HEK293 (cell line): ENCODE data around the gene KCNQ1.

Source experiments
- CTCF ChIA-PET: fragments of 350-600 bp; formaldehyde crosslinking; extraction: SDS; loops from one replicate; lab custom pipeline; 2021; ENCODE audit warnings: antibody characterized with exemption; lab: Yijun Ruan, JAX
- POLR2A ChIA-PET: fragments of 300-600 bp; formaldehyde crosslinking; extraction: SDS; loops from one replicate; lab custom pipeline; 2020; ENCODE audit warnings: antibody characterized with exemption, inconsistent platforms; lab: Yijun Ruan, JAX
- H3K27ac ChIP-seq: fragments of 200-500 bp; sonication (Bioruptor generic); 2 replicates; pipeline ENCODE4 v1.5.1; 2014; ENCODE audit warnings: low read depth, low read length, control low read depth, inconsistent platforms; ENCODE audit errors: extremely low read depth
- H3K36me3 ChIP-seq, 2 experiments: fragments of 200-500 bp in 1 of 2; sonication (Bioruptor generic) in 1 of 2; 1 replicate in 1 of 2; 2 replicates in 1 of 2; pipeline ENCODE4 v1.5.1; 2014 to 2017; ENCODE audit warnings: inconsistent platforms in 2 of 2, low read length in 2 of 2; ENCODE audit not compliant: control insufficient read depth in 2 of 2, insufficient read depth in 1 of 2
- H3K4me1 ChIP-seq: fragments of 200-500 bp; sonication (Bioruptor generic); 2 replicates; pipeline ENCODE4 v1.5.1; 2014; ENCODE audit warnings: mild to moderate bottlenecking, low read length, inconsistent platforms; ENCODE audit not compliant: control insufficient read depth, insufficient read depth
- H3K4me3 ChIP-seq: 2 replicates; pipeline ENCODE4 v1.5.1; 2011; ENCODE audit warnings: low read depth, mild to moderate bottlenecking, control low read depth, low read length, moderate library complexity
- H3K9me3 ChIP-seq: fragments of 200-500 bp; sonication (Bioruptor generic); 2 replicates; pipeline ENCODE4 v1.5.1; 2014; ENCODE audit warnings: low read depth, low read length, inconsistent platforms; ENCODE audit not compliant: control insufficient read depth, insufficient read depth
- GFI1B ChIP-seq: fragments of 450-650 bp; formaldehyde crosslinking; IDR thresholded peaks from 2 replicates; pipeline ENCODE4 v1.5.1; 2016; ENCODE audit warnings: missing biosample characterization, missing genetic modification characterization
- GLI2 ChIP-seq: fragments of 450-650 bp; formaldehyde crosslinking; IDR thresholded peaks from 2 replicates; pipeline ENCODE4; 2017; ENCODE audit warnings: missing biosample characterization, missing genetic modification characterization, low read depth, borderline replicate concordance
- GLIS2 ChIP-seq: fragments of 450-650 bp; formaldehyde crosslinking; IDR thresholded peaks from 2 replicates; pipeline ENCODE4 v1.5.1; 2016; ENCODE audit warnings: missing biosample characterization, missing genetic modification characterization
- HOXA7 ChIP-seq: sonication (generic); formaldehyde crosslinking; IDR thresholded peaks from 2 replicates; pipeline ENCODE4 v1.8.1; 2022; ENCODE audit warnings: missing genetic modification reagents, borderline replicate concordance
- SP2 ChIP-seq: fragments of 450-650 bp; formaldehyde crosslinking; IDR thresholded peaks from 2 replicates; pipeline ENCODE4 v1.5.1; 2016; ENCODE audit warnings: missing biosample characterization, missing genetic modification characterization
- YY2 ChIP-seq: fragments of 450-650 bp; formaldehyde crosslinking; IDR thresholded peaks from 2 replicates; pipeline ENCODE4 v1.5.1; 2016; ENCODE audit warnings: missing biosample characterization, missing genetic modification characterization
- ZBTB20 ChIP-seq: fragments of 450-650 bp; formaldehyde crosslinking; IDR thresholded peaks from 2 replicates; pipeline ENCODE4 v1.5.1; 2016; ENCODE audit warnings: missing biosample characterization, missing genetic modification characterization
- ZBTB21 ChIP-seq: fragments of 450-650 bp; formaldehyde crosslinking; IDR thresholded peaks from 2 replicates; pipeline ENCODE4 v1.5.1; 2017; ENCODE audit warnings: missing biosample characterization, missing genetic modification characterization
- ZNF184 ChIP-seq: fragments of 450-650 bp; IDR thresholded peaks from 2 replicates; pipeline ENCODE4 v1.5.1; 2018; ENCODE audit warnings: missing biosample characterization, mild to moderate bottlenecking, missing genetic modification characterization
- ZNF266 ChIP-seq: fragments of 450-650 bp; formaldehyde crosslinking; IDR thresholded peaks from 2 replicates; pipeline ENCODE4 v1.5.1; 2016; ENCODE audit warnings: missing biosample characterization, missing genetic modification characterization, low read depth
- ZNF394 ChIP-seq: fragments of 450-650 bp; formaldehyde crosslinking; IDR thresholded peaks from 2 replicates; pipeline ENCODE4 v1.5.1; 2016; ENCODE audit warnings: missing biosample characterization, missing genetic modification characterization, mild to moderate bottlenecking, moderate library complexity, borderline replicate concordance
- ZNF426 ChIP-seq: fragments of 450-650 bp; formaldehyde crosslinking; IDR thresholded peaks from 2 replicates; pipeline ENCODE4 v1.5.1; 2017; ENCODE audit warnings: missing biosample characterization, missing genetic modification characterization, mild to moderate bottlenecking, inconsistent platforms, moderate library complexity
- ZNF664 ChIP-seq: fragments of 450-650 bp; formaldehyde crosslinking; IDR thresholded peaks from 2 replicates; pipeline ENCODE4 v1.5.1; 2016; ENCODE audit warnings: missing biosample characterization, missing genetic modification characterization
- ZNF792 ChIP-seq: fragments of 450-650 bp; formaldehyde crosslinking; IDR thresholded peaks from 2 replicates; pipeline ENCODE4 v1.5.1; 2016; ENCODE audit warnings: missing biosample characterization, missing genetic modification characterization
- ZSCAN16 ChIP-seq: fragments of 450-650 bp; formaldehyde crosslinking; IDR thresholded peaks from 2 replicates; pipeline ENCODE4 v1.5.1; 2016; ENCODE audit warnings: missing biosample characterization, missing genetic modification characterization
- TF ChIP-seq, protein P1 (sequence below): fragments of 450-650 bp; formaldehyde crosslinking; IDR thresholded peaks from 2 replicates; pipeline ENCODE4 v1.5.1; 2016; ENCODE audit warnings: missing biosample characterization, missing genetic modification characterization
- TF ChIP-seq, protein P2 (sequence below): fragments of 450-650 bp; formaldehyde crosslinking; IDR thresholded peaks from 2 replicates; pipeline ENCODE4 v1.5.1; 2017; ENCODE audit warnings: missing biosample characterization, missing genetic modification characterization
- TF ChIP-seq, protein P3 (sequence below): fragments of 450-650 bp; formaldehyde crosslinking; IDR thresholded peaks from 2 replicates; pipeline ENCODE4 v1.5.1; 2016; ENCODE audit warnings: missing biosample characterization, missing genetic modification characterization

The KCNQ1 gene

DNA sequence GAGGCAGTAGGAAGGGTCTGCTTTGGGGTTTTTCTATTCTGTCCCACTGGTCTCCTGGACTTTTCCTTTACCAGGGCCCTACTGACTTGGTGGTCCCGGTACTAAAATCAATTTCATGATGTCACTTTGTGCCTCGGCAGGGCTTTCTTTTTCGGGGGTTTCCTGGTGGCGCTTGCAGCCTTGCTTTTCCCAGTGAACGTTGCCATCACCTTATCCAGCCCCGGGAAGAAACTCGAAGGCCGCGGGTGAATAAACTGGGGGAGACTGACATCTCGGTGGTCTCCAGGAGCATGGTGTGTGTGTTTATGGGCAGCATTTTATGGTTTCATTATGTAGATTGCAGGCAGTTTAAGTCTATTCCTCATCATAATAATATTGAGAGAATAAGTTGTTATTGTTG is 84.4 kb downstream of the KCNQ1 start:
- Histone ChIP-seq H3K9me3 (no peaks in the 10 kb centered on the region), H3K4me3 (no peak overlapping the region), H3K4me1 (no peaks in the 10 kb centered on the region), H3K36me3 (no peaks in the 10 kb centered on the region), H3K27ac (no peak overlapping the region)
- CTCF ChIA-PET = interaction anchor here (2.0 to 6.3 kb wide), 2 partner anchors 105 to 359 kb away, joined by 5 to 208 read pairs; no protein-coding TSS in a partner anchor
- POLR2A ChIA-PET = no interaction called here
- TF ChIP-seq ZBTB20 (tag by site-specific recombination) (no peak), YY2 (tag by site-specific recombination) (no peak), ZNF792 (tag by site-specific recombination) (no peak), ZNF266 (tag by site-specific recombination) (no peak), HOXA7 (CRISPR knock-in tag) (no peak), ZNF664 (no peak), SP2 (tag by site-specific recombination) (no peak), ZNF394 (tag by site-specific recombination) (no peak), GLI2 (tag by site-specific recombination) (no peak), GFI1B (tag by site-specific recombination) (no peak), ZNF184 (tag by site-specific recombination) (no peak), ZSCAN16 (no peak), ZBTB21 (tag by site-specific recombination) (no peak)
- TF ChIP-seq, protein P1, sequence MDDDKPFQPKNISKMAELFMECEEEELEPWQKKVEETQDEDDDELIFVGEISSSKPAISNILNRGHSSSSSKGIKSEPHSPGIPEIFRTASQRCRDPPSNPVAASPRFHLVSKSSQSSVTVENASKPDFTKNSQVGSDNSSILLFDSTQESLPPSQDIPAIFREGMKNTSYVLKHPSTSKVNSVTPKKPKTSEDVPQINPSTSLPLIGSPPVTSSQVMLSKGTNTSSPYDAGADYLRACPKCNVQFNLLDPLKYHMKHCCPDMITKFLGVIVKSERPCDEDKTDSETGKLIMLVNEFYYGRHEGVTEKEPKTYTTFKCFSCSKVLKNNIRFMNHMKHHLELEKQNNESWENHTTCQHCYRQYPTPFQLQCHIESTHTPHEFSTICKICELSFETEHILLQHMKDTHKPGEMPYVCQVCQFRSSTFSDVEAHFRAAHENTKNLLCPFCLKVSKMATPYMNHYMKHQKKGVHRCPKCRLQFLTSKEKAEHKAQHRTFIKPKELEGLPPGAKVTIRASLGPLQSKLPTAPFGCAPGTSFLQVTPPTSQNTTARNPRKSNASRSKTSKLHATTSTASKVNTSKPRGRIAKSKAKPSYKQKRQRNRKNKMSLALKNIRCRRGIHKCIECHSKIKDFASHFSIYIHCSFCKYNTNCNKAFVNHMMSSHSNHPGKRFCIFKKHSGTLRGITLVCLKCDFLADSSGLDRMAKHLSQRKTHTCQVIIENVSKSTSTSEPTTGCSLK = no peak
- TF ChIP-seq, protein P2, sequence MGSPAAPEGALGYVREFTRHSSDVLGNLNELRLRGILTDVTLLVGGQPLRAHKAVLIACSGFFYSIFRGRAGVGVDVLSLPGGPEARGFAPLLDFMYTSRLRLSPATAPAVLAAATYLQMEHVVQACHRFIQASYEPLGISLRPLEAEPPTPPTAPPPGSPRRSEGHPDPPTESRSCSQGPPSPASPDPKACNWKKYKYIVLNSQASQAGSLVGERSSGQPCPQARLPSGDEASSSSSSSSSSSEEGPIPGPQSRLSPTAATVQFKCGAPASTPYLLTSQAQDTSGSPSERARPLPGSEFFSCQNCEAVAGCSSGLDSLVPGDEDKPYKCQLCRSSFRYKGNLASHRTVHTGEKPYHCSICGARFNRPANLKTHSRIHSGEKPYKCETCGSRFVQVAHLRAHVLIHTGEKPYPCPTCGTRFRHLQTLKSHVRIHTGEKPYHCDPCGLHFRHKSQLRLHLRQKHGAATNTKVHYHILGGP (tag by site-specific recombination) = no peak
- TF ChIP-seq, protein P3, sequence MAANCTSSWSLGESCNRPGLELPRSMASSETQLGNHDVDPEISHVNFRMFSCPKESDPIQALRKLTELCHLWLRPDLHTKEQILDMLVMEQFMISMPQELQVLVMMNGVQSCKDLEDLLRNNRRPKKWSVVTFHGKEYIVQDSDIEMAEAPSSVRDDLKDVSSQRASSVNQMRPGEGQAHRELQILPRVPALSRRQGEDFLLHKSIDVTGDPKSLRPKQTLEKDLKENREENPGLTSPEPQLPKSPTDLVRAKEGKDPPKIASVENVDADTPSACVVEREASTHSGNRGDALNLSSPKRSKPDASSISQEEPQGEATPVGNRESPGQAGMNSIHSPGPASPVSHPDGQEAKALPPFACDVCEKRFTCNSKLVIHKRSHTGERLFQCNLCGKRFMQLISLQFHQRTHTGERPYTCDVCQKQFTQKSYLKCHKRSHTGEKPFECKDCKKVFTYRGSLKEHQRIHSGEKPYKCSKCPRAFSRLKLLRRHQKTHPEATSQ = no peak
- TF ChIP-seq, all 188 proteins: peak for 0

DNA sequence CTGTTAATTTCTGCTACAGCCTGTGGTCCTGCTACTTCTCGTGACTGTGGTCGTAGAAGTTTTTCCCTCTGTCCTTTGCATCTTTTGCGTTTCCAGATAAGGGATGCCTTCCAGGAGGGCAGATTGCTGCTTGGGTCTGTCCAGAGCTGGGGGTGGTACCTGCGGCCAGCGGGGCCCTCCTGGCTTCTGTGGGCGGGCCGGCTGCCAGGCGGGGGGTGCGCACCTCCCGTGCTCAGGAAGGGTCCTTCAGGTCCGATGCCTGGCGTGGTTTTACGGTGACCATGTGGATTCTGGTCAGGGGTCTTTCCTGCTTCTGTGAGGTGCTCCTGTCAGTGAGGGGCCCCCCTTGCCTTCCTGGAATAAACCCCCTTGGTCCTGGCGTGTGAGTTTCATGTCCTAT is 84.8 kb downstream of the KCNQ1 start:
- Histone ChIP-seq H3K27ac (no peak overlapping the region), H3K4me3 (no peak overlapping the region), H3K9me3 (no peaks in the 10 kb centered on the region), H3K4me1 (no peaks in the 10 kb centered on the region), H3K36me3 (no peaks in the 10 kb centered on the region)
- POLR2A ChIA-PET = no interaction called here
- CTCF ChIA-PET = interaction anchor here (6.3 kb wide), 1 partner anchor 106 kb away, joined by 208 read pairs; no protein-coding TSS in a partner anchor
- TF ChIP-seq GLIS2 (tag by site-specific recombination) (0 out of 2 replicates have a peak, but pooled peaks have one; percentile 12), ZNF426 (tag by site-specific recombination) (no peak)
